Muscle of leg (tissue), 11 donors: Measurements from ENCODE around the gene CORO2A. TPM values are rescaled to one million over a fixed set of nuclear protein-coding genes. Genes with fewer than 3 reads are reported as not detected.
"Not testable (repeated sequence)": the region's sequence is repeated elsewhere in the genome, so short reads cannot be mapped to it uniquely, and the experiment has no call there.

Experiments
- DNase-seq: peaks from one replicate; pipeline ENCODE4 v3.0.0; 2013
- H3K27ac ChIP-seq: one replicate; pipeline ENCODE4 v1.5.1; 2013; ENCODE audit warnings: mild to moderate bottlenecking, low read length, control low read depth
- H3K27me3 ChIP-seq: one replicate; pipeline ENCODE4 v1.6.1; 2013; ENCODE audit warnings: low read length; ENCODE audit not compliant: control insufficient read depth, insufficient read depth
- H3K36me3 ChIP-seq: one replicate; pipeline ENCODE4 v1.6.1; 2013; ENCODE audit warnings: low read length; ENCODE audit not compliant: control insufficient read depth, insufficient read depth
- H3K4me1 ChIP-seq: one replicate; pipeline ENCODE4 v1.6.1; 2013; ENCODE audit warnings: low read length; ENCODE audit not compliant: control insufficient read depth, insufficient read depth
- H3K4me3 ChIP-seq: one replicate; pipeline ENCODE4 v1.5.1; 2013; ENCODE audit warnings: low read length, control low read depth
- H3K9me3 ChIP-seq: replicated peaks from 2 replicates; pipeline ENCODE4 v1.6.1; 2013; ENCODE audit warnings: low read depth, low read length; ENCODE audit not compliant: control insufficient read depth
- WGBS: methylation state at CpG from one replicate; pipeline ENCODE4 v1.1.5; 2013; ENCODE audit warnings: missing lambda C conversion rate; ENCODE audit not compliant: insufficient coverage; 5-methylcytosine and 5-hydroxymethylcytosine counted together
- polyA plus RNA-seq, 8 donors: library from polyadenylated mRNA; unstranded; fragments of 120-200 nt; gene quantifications; one replicate each; pipeline versions ENCODE4 v1.2.1 to v1.2.3, GENCODE V29; 2013; ENCODE audit warnings: inconsistent platforms in 1 of 8, low replicate concordance in 1 of 8; ENCODE audit not compliant: insufficient read length in 8 of 8, insufficient read depth in 1 of 8
- total RNA-seq: library from RNA; stranded (reverse); fragments of 120-200 nt; gene quantifications from one replicate; pipeline ENCODE4 v1.2.4, GENCODE V29; 2013

CORO2A gene
- total and polyA plus RNA-seq, 9 donors, result 0.13 to 1.9 (median 0.36) TPM

- Histone ChIP-seq H3K36me3 (no peaks in the 10 kb centered on the region), H3K27me3 (peaks cover 14% of the 10 kb centered on the region), H3K4me3 (no peak overlapping the region), H3K4me1 (peaks cover 3% of the 10 kb centered on the region), H3K9me3 (no peaks in the 10 kb centered on the region), H3K27ac (no peak overlapping the region)
- DNase-seq, result no peak
- 52% methylated on average over 6 of the region's 11 CpGs for WGBS
Observed at GRCh38 chr9:98092613-98092931, 99.9 kb downstream of the CORO2A start.

DNA sequence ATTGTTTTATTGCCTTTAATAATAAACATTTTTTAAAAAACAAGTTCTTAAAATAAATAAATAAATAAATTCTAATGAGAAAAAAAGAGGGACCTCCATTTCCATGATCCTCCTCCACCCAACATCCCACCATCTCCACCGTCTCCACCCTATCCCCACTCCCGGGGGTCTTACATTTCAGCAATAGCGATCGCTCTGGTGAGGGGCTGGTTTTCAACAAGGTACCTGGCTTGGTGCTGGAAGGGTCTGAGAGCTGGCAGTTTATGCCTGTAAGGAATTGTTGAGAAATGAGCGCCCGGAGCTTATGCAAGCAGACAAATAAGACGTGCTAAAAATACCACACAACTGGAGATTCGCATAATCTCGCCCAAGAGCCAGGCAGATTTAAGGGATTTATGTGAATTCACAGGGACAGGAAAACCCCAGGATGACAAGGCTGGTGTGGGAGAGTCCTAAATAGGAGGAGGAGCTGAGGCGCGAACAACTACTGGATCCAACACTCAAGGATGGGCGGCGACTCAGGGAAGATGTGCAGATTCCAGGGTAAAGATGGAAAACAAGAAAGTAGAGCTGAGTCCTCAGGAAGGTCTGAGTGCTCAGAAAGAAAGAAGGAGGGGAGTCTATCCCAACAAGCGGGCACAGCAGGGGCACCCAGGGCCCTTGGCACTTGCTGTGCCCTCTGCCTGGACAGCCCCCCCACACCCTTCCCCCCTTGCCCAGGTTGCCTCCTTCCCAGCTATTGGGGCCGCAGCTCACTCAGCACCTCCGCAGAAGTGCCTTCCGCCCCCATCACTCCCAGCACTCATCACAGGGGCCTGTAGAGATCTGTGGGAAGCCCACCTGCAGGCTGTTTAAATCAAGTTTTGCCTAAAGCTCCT lies 100.5 kb downstream of the CORO2A start:
- no peaks in the 10 kb centered on the region for H3K9me3 ChIP-seq
- no peak for DNase-seq
- WGBS, result 36% methylated on average over 6 of the region's 17 CpGs
- H3K4me1 ChIP-seq, result peaks cover 7% of the 10 kb centered on the region
- peaks cover 14% of the 10 kb centered on the region for H3K27me3 ChIP-seq
- H3K27ac ChIP-seq, result no peak overlapping the region
- H3K36me3 ChIP-seq, result no peaks in the 10 kb centered on the region
- H3K4me3 ChIP-seq, result no peak overlapping the region

DNA sequence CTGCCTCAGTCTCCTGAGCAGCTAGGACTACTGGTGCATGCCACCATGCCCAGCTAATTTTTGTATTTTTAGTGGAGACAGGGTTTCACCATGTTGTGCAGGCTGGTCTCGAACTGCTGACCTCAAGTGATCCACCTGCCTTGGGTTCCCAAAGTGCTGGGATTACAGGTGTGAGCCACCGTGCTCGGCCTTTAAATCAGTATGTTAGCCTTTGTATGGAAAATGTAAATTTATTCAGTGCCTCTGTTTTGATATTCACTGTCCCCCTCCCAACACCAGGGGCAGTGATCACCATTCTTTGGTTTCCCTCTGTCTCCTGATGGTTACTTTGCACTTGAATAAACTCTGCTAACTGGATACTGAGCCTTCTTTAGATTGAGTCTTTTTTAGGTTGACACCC lies 101.8 kb downstream of the CORO2A start:
- not testable (repeated sequence) for H3K36me3 ChIP-seq, H3K4me1 ChIP-seq

DNA sequence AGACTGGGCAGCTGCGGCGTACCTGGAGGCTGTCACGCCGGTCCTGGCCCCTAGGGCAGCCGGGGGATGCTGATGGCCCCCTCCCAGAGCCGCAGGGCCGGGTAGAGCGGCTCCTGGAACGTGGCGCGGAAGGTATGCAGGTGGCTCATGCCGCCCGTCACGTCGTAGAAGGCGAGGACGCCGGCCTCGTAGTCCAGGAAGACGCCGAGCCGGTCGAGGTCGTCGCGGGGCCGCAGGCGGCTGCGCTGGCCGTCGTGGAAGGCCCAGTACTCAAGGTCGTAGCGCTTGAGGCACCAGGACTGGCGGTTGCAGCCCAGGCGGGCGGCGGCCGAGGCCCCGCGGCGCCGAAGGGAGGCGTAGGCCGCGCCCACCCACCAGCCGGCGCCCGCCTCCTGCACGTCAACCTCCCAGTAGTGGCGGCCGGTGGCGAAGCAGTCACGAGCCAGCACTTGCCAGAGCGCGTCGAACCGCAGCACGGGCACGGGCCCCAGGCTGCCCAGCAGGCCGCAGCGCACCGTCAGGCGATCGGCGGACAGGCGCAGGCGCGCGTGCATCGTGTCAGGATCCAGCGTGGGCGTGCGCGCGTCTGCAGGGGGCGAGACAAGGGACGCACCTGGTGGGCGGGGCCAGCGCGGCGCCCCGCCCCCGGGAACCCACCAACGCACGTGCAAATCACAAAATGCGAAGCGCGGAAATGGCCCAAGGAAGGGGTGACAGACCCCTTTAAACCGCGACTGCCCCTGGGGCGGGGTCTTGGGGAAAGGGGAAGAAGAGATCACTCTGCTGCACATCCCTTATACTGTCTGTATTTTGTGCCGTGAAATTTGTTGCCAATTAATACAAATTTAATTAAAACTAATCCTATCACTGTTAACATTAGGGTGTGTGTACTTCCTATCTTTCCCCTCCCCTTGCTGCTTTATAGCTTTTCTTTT lies 104.8 kb downstream of the CORO2A start:
- Histone ChIP-seq H3K9me3 (no peaks in the 10 kb centered on the region), H3K4me3 (peak overlapping the region; percentile 15), H3K27me3 (peaks cover 14% of the 10 kb centered on the region), H3K36me3 (peaks cover 10% of the 10 kb centered on the region), H3K27ac (no peak overlapping the region), H3K4me1 (peaks cover 7% of the 10 kb centered on the region)
- DNase-seq, result peak; percentile 62
- 5% methylated on average over 85 of the region's 92 CpGs for WGBS

More for the DNA sequence above, 101.8 kb downstream of the CORO2A start:
- not testable (repeated sequence) for H3K4me3 ChIP-seq, H3K9me3 ChIP-seq, DNase-seq, H3K27ac ChIP-seq
- H3K27me3 ChIP-seq, result peaks cover 14% of the 10 kb centered on the region
- no CpG with 5 or more reads among the region's 3 CpGs for WGBS

DNA sequence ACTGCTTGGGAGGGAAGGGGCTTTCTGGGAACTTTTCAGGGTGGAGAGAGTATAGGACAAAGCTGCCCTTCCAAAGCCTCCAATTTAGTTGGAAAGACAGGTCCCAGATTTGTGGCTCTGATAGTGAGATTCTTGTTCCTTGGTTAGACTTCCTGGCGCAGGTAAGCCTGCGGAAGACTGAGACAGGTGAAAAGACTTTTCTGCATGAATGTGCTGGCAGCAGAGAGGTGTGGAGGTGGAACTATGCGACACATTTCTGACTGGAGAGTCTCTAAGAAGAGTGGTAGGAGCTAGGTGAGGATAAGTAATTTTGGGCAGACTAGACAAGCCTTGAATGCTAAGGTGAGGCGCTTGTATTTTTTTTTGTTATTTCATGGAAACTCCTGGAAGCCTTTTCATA lies 106.0 kb downstream of the CORO2A start:
- whole genome bisulfite sequencing, result 98% methylated on average over 4 of the region's 4 CpGs
- peaks cover 22% of the 10 kb centered on the region for H3K36me3 ChIP-seq

GRCh38 chr9:98085944-98086343 lies 106.5 kb downstream of the CORO2A start:
- H3K36me3 ChIP-seq, result peaks cover 27% of the 10 kb centered on the region
- no peak for DNase-seq
- WGBS, result 56% methylated on average over 7 of the region's 7 CpGs

More for the DNA sequence above, 106.0 kb downstream of the CORO2A start:
- no peaks in the 10 kb centered on the region for H3K9me3 ChIP-seq
- no peak overlapping the region for H3K27ac ChIP-seq
- peaks cover 6% of the 10 kb centered on the region for H3K27me3 ChIP-seq
- no peak for DNase-seq
- peaks cover 7% of the 10 kb centered on the region for H3K4me1 ChIP-seq
- no peak overlapping the region for H3K4me3 ChIP-seq

DNA sequence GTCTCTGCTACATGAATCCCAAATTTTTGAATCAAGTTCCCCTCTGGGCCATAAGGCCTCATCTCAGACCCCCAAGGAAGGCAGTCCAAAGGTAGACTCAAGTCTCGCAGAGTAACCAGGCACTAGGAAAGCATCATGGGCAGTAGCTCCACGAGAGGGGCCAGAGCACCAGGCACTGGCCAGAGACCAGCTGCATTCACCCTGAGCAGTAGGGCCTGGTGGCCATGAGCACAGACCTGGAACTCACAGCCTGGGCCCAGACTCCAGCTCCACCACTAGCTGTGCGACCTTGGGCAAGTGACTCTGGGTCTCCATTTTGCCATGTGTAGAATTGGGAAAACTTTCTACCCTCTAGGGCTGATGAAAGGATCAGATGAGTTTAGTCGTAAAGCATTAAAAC lies 107.4 kb downstream of the CORO2A start:
- H3K9me3 ChIP-seq, result no peaks in the 10 kb centered on the region
- no peak overlapping the region for H3K4me3 ChIP-seq
- peaks cover 6% of the 10 kb centered on the region for H3K27me3 ChIP-seq
- H3K27ac ChIP-seq, result no peak overlapping the region
- H3K36me3 ChIP-seq, result peaks cover 33% of the 10 kb centered on the region
- DNase-seq, result no peak
- H3K4me1 ChIP-seq, result peaks cover 7% of the 10 kb centered on the region
- WGBS, result 64% methylated on average over 2 of the region's 4 CpGs

More at GRCh38 chr9:98085944-98086343, 106.5 kb downstream of the CORO2A start:
- H3K4me1 ChIP-seq, result peaks cover 7% of the 10 kb centered on the region
- peaks cover 6% of the 10 kb centered on the region for H3K27me3 ChIP-seq
- H3K4me3 ChIP-seq, result no peak overlapping the region
- no peak overlapping the region for H3K27ac ChIP-seq
- no peaks in the 10 kb centered on the region for H3K9me3 ChIP-seq

GRCh38 chr9:98084396-98084795 lies 108.0 kb downstream of the CORO2A start:
- WGBS, result 37% methylated on average over 2 of the region's 3 CpGs
- no peaks in the 10 kb centered on the region for H3K9me3 ChIP-seq
- DNase-seq, result no peak
- H3K4me3 ChIP-seq, result no peak overlapping the region
- H3K4me1 ChIP-seq, result peaks cover 7% of the 10 kb centered on the region
- peaks cover 3% of the 10 kb centered on the region for H3K27me3 ChIP-seq
- H3K36me3 ChIP-seq, result peaks cover 36% of the 10 kb centered on the region
- H3K27ac ChIP-seq, result no peak overlapping the region

DNA sequence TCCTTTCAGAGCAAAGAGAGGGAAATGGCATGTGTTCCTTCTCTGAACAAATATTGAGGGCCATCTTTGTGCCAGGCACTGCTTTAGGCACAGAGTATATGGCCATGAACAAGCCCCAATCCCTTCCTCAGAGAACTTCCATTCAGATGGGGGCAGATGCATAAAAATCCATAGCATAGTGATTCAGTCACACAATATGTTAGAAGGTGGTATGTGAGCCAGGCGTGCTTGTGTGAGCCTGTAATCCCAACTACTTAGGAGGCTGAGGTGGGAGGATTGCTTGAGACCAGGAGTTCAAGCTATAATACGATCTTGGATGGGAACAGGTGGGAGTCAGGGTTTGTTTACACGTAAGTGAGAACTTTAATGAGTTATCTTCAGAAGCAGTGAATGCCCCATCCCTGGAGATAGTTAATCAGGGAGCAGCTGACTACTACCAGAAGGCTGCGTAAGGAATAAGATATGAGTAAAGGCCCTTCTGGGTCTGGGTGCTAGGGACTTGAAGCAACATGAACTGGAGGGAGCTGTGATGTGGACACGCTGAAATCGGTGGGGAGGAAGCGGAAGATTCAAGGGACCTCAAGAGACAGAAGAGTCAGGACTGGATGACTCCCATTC lies 108.8 kb downstream of the CORO2A start:
- no peak for DNase-seq
- no peak overlapping the region for H3K27ac ChIP-seq
- no peaks in the 10 kb centered on the region for H3K27me3 ChIP-seq
- WGBS, result 73% methylated on average over 4 of the region's 7 CpGs
- H3K4me1 ChIP-seq, result peaks cover 7% of the 10 kb centered on the region
- no peak overlapping the region for H3K4me3 ChIP-seq
- H3K9me3 ChIP-seq, result no peaks in the 10 kb centered on the region
- H3K36me3 ChIP-seq, result peaks cover 36% of the 10 kb centered on the region

GRCh38 chr9:98083061-98083501 lies 109.4 kb downstream of the CORO2A start:
- Histone ChIP-seq H3K27ac (no peak overlapping the region), H3K27me3 (no peaks in the 10 kb centered on the region), H3K4me1 (peaks cover 7% of the 10 kb centered on the region), H3K4me3 (no peak overlapping the region), H3K9me3 (no peaks in the 10 kb centered on the region), H3K36me3 (peaks cover 38% of the 10 kb centered on the region)
- peak; percentile 22 for DNase-seq
- no CpG with 5 or more reads among the region's 2 CpGs for WGBS
